Neural cell (in vitro differentiated cells): ENCODE measurements around the gene GRAMD1B. TPM values are rescaled to one million over a fixed set of nuclear protein-coding genes. Genes with fewer than 3 reads are reported as not detected.

Source experiments
- H2AFZ ChIP-seq: fragments of 200-600, 300-800 bp; sonication (generic), shearing (Covaris generic); 2 replicates; pipeline ENCODE4 v1.6.0; 2014; ENCODE audit warnings: low read depth, mild to moderate bottlenecking, antibody characterized with exemption, low read length, moderate library complexity
- H3F3A ChIP-seq: fragments of 200-600 bp; shearing (Covaris generic); 2 replicates; pipeline ENCODE4 v1.6.1; 2016; ENCODE audit warnings: mild to moderate bottlenecking, moderate library complexity, mixed read lengths, antibody characterized with exemption, low read length; ENCODE audit not compliant: insufficient read depth, poor library complexity, severe bottlenecking
- H3K27ac ChIP-seq: fragments of 200-600, 300-800 bp; sonication (generic), shearing (Covaris generic); 2 replicates; pipeline ENCODE4 v1.5.1; 2014; ENCODE audit warnings: mild to moderate bottlenecking, low read length, moderate library complexity
- H3K27me3 ChIP-seq: fragments of 300-800, 200-600 bp; sonication (generic), shearing (Covaris generic); 2 replicates; pipeline ENCODE4 v1.6.0; 2014; ENCODE audit warnings: mild to moderate bottlenecking, low read depth, low read length, moderate library complexity; ENCODE audit not compliant: insufficient read depth
- H3K36me3 ChIP-seq: fragments of 300-800, 200-600 bp; sonication (generic), shearing (Covaris generic); 2 replicates; pipeline ENCODE4 v1.5.1; 2014; ENCODE audit warnings: mild to moderate bottlenecking, antibody characterized with exemption, low read length, moderate library complexity; ENCODE audit not compliant: insufficient read depth
- H3K4me2 ChIP-seq: fragments of 300-800, 200-600 bp; sonication (generic), shearing (Covaris generic); 2 replicates; pipeline ENCODE4 v1.6.0; 2014; ENCODE audit warnings: mild to moderate bottlenecking, low read length
- H3K4me3 ChIP-seq: fragments of 300-800, 200-600 bp; sonication (generic), shearing (Covaris generic); 2 replicates; pipeline ENCODE4 v1.5.1; 2014; ENCODE audit warnings: mild to moderate bottlenecking, low read length, moderate library complexity
- H3K79me2 ChIP-seq: fragments of 200-600 bp; shearing (Covaris generic); replicated peaks from 2 replicates; pipeline ENCODE4 v1.6.0; 2014; ENCODE audit warnings: mild to moderate bottlenecking, low read length, moderate library complexity; ENCODE audit not compliant: insufficient read depth
- H3K9ac ChIP-seq: fragments of 300-800, 200-600 bp; sonication (generic), shearing (Covaris generic); 2 replicates; pipeline ENCODE4 v1.6.1; 2016; ENCODE audit warnings: mild to moderate bottlenecking, low read length, mixed read lengths
- H3K9me2 ChIP-seq: fragments of 200-600 bp; shearing (Covaris generic); 2 replicates; pipeline ENCODE4 v1.6.1; 2016; ENCODE audit warnings: mild to moderate bottlenecking, low read length, mixed read lengths; ENCODE audit not compliant: insufficient read depth
- H3K9me3 ChIP-seq: fragments of 200-600, 300-800 bp; sonication (generic), shearing (Covaris generic); 2 replicates; pipeline ENCODE4 v1.6.1; 2016; ENCODE audit warnings: mild to moderate bottlenecking, mixed run types, low read length, moderate library complexity, mixed read lengths
- H4K20me1 ChIP-seq: fragments of 200-600 bp; shearing (Covaris generic); 2 replicates; pipeline ENCODE4 v1.6.1; 2016; ENCODE audit warnings: mild to moderate bottlenecking, mixed run types; ENCODE audit not compliant: insufficient read depth
- EP300 ChIP-seq: fragments of 450-650 bp; conservative IDR thresholded peaks from 2 replicates; pipeline ENCODE4 v1.6.1; 2014; ENCODE audit warnings: antibody characterized with exemption, mild to moderate bottlenecking, moderate library complexity; ENCODE audit not compliant: poor library complexity, severe bottlenecking
- EZH2 ChIP-seq: fragments of 200-600, 300-800 bp; shearing (Covaris generic), sonication (generic); IDR thresholded peaks from 2 replicates; pipeline ENCODE4 v1.6.1; 2014; ENCODE audit warnings: antibody characterized with exemption, low read length, borderline replicate concordance, mild to moderate bottlenecking; ENCODE audit not compliant: insufficient read depth, poor library complexity, severe bottlenecking
- MXI1 ChIP-seq: fragments of 450-650 bp; conservative IDR thresholded peaks from 2 replicates; pipeline ENCODE4 v1.6.1; 2014; ENCODE audit warnings: antibody characterized with exemption, mild to moderate bottlenecking; ENCODE audit not compliant: poor library complexity, severe bottlenecking
- POLR2AphosphoS5 ChIP-seq: IDR thresholded peaks from 2 replicates; pipeline ENCODE4 v1.6.1; 2012
- RAD21 ChIP-seq: fragments of 450-650 bp; conservative IDR thresholded peaks from 2 replicates; pipeline ENCODE4 v1.6.1; 2014; ENCODE audit warnings: antibody characterized with exemption, mild to moderate bottlenecking, moderate library complexity
- SMC3 ChIP-seq: fragments of 450-650 bp; conservative IDR thresholded peaks from 2 replicates; pipeline ENCODE4 v1.6.1; 2014; ENCODE audit warnings: antibody characterized with exemption, mild to moderate bottlenecking, moderate library complexity; ENCODE audit not compliant: poor library complexity
- TAF1 ChIP-seq: IDR thresholded peaks from 2 replicates; pipeline ENCODE4 v1.6.1; 2012; ENCODE audit warnings: low read depth
- polyA plus RNA-seq: library from polyadenylated mRNA; depleted of rRNA; stranded (reverse); fragments of >200 nt; gene quantifications from 2 replicates; pipeline ENCODE4 v1.2.3, GENCODE V29; 2014
- TF ChIP-seq, protein P1 (sequence below): fragments of 450-650 bp; IDR thresholded peaks from 2 replicates; pipeline ENCODE4 v1.5.1; 2014; ENCODE audit warnings: antibody characterized with exemption, mild to moderate bottlenecking, moderate library complexity; ENCODE audit not compliant: poor library complexity, severe bottlenecking
- TF ChIP-seq, protein P2 (sequence below): IDR thresholded peaks from 2 replicates; pipeline ENCODE4 v1.6.1; 2012; ENCODE audit warnings: borderline replicate concordance

Gene GRAMD1B
- polyA plus RNA-seq, 1 donor from 2014 or later = 1.5 TPM

DNA sequence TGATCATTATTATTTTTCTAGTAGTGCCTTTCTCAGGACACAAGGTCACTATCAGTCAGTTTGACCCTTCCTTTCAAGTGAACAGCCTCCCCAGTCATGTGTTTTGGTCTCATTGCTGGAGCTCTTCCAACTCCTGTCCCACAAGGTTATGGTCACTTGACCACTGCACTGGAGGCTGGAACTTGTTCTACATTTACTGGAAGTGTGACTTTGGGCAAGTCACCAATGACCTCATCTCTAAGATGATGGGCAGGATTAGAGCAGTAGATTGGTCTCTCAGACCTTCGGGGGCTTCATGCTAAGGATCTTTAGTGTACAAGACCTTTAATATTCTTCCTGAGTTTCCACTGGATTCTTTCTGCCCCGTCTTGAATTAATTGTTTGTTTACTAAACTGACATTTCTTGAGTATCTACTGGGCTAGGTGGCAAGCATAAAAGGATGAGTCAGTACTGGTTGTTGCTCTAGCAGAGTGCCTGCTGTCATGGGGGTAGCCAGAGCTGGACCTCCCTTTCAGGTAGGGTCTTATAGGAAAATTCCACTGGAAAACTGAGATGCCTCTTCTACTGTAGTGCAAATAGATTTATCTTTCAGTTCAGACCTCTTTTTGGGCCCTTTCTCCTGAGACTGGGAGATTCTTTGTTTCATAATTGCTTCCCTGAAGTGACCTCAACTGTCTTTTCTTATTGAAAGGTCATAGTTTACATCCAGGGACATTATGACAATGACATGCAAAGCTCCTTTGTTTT, 106.8 kb downstream of the GRAMD1B start:
- Histone ChIP-seq H3K27me3 (no peaks in the 10 kb centered on the region), H3K9me2 (no peaks in the 10 kb centered on the region), H3K9ac (no peak overlapping the region), H3K27ac (no peak overlapping the region), H3F3A (no peaks in the 10 kb centered on the region), H3K9me3 (no peaks in the 10 kb centered on the region), H4K20me1 (no peaks in the 10 kb centered on the region), H2AFZ (no peak overlapping the region), H3K4me2 (no peak overlapping the region), H3K4me3 (no peak overlapping the region), H3K79me2 (no peaks in the 10 kb centered on the region), H3K36me3 (no peaks in the 10 kb centered on the region)
- no peak for TF ChIP-seq EZH2
- TF ChIP-seq TAF1 = no peak
- TF ChIP-seq POLR2AphosphoS5 = no peak
- TF ChIP-seq MXI1 = no peak
- TF ChIP-seq SMC3 = no peak
- TF ChIP-seq RAD21 = no peak
- TF ChIP-seq EP300 = no peak
- TF ChIP-seq, protein P1, sequence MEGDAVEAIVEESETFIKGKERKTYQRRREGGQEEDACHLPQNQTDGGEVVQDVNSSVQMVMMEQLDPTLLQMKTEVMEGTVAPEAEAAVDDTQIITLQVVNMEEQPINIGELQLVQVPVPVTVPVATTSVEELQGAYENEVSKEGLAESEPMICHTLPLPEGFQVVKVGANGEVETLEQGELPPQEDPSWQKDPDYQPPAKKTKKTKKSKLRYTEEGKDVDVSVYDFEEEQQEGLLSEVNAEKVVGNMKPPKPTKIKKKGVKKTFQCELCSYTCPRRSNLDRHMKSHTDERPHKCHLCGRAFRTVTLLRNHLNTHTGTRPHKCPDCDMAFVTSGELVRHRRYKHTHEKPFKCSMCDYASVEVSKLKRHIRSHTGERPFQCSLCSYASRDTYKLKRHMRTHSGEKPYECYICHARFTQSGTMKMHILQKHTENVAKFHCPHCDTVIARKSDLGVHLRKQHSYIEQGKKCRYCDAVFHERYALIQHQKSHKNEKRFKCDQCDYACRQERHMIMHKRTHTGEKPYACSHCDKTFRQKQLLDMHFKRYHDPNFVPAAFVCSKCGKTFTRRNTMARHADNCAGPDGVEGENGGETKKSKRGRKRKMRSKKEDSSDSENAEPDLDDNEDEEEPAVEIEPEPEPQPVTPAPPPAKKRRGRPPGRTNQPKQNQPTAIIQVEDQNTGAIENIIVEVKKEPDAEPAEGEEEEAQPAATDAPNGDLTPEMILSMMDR = no peak
- TF ChIP-seq, protein P2, sequence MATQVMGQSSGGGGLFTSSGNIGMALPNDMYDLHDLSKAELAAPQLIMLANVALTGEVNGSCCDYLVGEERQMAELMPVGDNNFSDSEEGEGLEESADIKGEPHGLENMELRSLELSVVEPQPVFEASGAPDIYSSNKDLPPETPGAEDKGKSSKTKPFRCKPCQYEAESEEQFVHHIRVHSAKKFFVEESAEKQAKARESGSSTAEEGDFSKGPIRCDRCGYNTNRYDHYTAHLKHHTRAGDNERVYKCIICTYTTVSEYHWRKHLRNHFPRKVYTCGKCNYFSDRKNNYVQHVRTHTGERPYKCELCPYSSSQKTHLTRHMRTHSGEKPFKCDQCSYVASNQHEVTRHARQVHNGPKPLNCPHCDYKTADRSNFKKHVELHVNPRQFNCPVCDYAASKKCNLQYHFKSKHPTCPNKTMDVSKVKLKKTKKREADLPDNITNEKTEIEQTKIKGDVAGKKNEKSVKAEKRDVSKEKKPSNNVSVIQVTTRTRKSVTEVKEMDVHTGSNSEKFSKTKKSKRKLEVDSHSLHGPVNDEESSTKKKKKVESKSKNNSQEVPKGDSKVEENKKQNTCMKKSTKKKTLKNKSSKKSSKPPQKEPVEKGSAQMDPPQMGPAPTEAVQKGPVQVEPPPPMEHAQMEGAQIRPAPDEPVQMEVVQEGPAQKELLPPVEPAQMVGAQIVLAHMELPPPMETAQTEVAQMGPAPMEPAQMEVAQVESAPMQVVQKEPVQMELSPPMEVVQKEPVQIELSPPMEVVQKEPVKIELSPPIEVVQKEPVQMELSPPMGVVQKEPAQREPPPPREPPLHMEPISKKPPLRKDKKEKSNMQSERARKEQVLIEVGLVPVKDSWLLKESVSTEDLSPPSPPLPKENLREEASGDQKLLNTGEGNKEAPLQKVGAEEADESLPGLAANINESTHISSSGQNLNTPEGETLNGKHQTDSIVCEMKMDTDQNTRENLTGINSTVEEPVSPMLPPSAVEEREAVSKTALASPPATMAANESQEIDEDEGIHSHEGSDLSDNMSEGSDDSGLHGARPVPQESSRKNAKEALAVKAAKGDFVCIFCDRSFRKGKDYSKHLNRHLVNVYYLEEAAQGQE = no peak

- Histone ChIP-seq H3K9ac (no peak overlapping the region), H3K27ac (no peak overlapping the region), H2AFZ (no peak overlapping the region), H3K4me3 (no peak overlapping the region), H3K4me2 (no peak overlapping the region), H3K9me2 (no peaks in the 10 kb centered on the region), H3K9me3 (no peaks in the 10 kb centered on the region), H3K36me3 (no peaks in the 10 kb centered on the region), H3F3A (no peaks in the 10 kb centered on the region), H3K79me2 (no peaks in the 10 kb centered on the region), H4K20me1 (no peaks in the 10 kb centered on the region), H3K27me3 (no peaks in the 10 kb centered on the region)
- TF ChIP-seq RAD21 = no peak
- no peak for TF ChIP-seq EZH2
- TF ChIP-seq, protein P2 = no peak
- no peak for TF ChIP-seq EP300
- no peak for TF ChIP-seq MXI1
- no peak for TF ChIP-seq TAF1
- TF ChIP-seq, protein P1 = no peak
Measured at GRCh38 chr11:123537726-123538125, 107.7 kb downstream of the GRAMD1B start.
